ENCODE results near the gene TNNC1. TPM values are rescaled to one million over a fixed set of nuclear protein-coding genes. Genes with fewer than 3 reads are reported as not detected.

Gene TNNC1
- total and polyA plus RNA-seq, 10 of the 15 experiments (the other 5 are each of a cell fraction or from before 2014, with no cell fraction given), result 0.13 to 1.3 (median 0.53) TPM; not detected in 2

DNA sequence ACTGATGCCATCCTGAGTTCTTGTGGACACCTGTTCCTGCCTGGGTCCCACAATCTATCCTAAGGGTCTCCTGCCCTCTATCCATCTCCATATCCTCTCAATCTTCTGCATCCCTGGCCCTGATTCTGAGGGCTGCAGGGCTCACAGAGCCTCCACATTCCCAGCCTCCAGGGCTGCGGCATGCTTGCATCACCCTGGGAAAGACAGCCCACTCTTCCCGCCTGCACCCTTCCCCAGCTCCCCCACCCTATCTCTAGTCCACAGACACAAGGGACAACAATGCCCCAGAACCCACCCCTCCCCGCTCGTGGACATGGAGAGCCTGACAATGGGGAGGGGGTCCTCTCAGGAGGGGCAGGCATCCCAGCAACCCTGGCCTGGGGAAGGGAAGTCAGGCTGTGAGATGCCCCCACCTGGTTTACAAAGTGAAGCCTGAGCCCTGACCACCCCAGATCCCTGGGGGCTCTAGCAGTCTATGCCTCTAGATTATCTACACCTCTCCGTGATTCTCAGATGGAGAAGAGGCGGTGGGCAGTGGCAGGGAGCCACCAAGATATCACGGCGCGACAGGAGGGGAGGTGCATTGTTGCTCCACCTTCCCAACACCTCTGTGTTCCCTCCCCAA, 19.2 kb downstream of the TNNC1 start:
- no peak overlapping the region for H3K4me2 ChIP-seq (ENCODE audit: control insufficient read depth, insufficient read depth)
- no peak for ATAC-seq

More for the DNA sequence above, 19.2 kb downstream of the TNNC1 start:
- H4K20me1 ChIP-seq (ENCODE audit: control insufficient read depth, insufficient read depth), result no peaks in the 10 kb centered on the region
- RAD21 ChIA-PET (ENCODE audit: unreplicated experiment), result no interaction called here
- TF ChIP-seq MXI1 (IDR thresholded peaks at IDR 0.05; ENCODE audit: low read depth, low read length) (no peak), SMC3 (IDR thresholded peaks at IDR 0.05; ENCODE audit: borderline replicate concordance, low read length) (no peak), SREBF1 (IDR thresholded peaks at IDR 0.05; ENCODE audit: low read length) (no peak), EGR1 (IDR thresholded peaks at IDR 0.05; ENCODE audit: borderline replicate concordance in 1 of 2, low read depth in 2 of 2, low read length in 2 of 2) (no peak)
- TF ChIP-seq, protein P1, sequence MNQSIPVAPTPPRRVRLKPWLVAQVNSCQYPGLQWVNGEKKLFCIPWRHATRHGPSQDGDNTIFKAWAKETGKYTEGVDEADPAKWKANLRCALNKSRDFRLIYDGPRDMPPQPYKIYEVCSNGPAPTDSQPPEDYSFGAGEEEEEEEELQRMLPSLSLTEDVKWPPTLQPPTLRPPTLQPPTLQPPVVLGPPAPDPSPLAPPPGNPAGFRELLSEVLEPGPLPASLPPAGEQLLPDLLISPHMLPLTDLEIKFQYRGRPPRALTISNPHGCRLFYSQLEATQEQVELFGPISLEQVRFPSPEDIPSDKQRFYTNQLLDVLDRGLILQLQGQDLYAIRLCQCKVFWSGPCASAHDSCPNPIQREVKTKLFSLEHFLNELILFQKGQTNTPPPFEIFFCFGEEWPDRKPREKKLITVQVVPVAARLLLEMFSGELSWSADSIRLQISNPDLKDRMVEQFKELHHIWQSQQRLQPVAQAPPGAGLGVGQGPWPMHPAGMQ (IDR thresholded peaks at IDR 0.05; ENCODE audit: borderline replicate concordance), result no peak
- TF ChIP-seq, protein P2, sequence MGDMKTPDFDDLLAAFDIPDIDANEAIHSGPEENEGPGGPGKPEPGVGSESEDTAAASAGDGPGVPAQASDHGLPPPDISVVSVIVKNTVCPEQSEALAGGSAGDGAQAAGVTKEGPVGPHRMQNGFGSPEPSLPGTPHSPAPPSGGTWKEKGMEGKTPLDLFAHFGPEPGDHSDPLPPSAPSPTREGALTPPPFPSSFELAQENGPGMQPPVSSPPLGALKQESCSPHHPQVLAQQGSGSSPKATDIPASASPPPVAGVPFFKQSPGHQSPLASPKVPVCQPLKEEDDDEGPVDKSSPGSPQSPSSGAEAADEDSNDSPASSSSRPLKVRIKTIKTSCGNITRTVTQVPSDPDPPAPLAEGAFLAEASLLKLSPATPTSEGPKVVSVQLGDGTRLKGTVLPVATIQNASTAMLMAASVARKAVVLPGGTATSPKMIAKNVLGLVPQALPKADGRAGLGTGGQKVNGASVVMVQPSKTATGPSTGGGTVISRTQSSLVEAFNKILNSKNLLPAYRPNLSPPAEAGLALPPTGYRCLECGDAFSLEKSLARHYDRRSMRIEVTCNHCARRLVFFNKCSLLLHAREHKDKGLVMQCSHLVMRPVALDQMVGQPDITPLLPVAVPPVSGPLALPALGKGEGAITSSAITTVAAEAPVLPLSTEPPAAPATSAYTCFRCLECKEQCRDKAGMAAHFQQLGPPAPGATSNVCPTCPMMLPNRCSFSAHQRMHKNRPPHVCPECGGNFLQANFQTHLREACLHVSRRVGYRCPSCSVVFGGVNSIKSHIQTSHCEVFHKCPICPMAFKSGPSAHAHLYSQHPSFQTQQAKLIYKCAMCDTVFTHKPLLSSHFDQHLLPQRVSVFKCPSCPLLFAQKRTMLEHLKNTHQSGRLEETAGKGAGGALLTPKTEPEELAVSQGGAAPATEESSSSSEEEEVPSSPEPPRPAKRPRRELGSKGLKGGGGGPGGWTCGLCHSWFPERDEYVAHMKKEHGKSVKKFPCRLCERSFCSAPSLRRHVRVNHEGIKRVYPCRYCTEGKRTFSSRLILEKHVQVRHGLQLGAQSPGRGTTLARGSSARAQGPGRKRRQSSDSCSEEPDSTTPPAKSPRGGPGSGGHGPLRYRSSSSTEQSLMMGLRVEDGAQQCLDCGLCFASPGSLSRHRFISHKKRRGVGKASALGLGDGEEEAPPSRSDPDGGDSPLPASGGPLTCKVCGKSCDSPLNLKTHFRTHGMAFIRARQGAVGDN (IDR thresholded peaks at IDR 0.05), result no peak
- TF ChIP-seq, protein P3, sequence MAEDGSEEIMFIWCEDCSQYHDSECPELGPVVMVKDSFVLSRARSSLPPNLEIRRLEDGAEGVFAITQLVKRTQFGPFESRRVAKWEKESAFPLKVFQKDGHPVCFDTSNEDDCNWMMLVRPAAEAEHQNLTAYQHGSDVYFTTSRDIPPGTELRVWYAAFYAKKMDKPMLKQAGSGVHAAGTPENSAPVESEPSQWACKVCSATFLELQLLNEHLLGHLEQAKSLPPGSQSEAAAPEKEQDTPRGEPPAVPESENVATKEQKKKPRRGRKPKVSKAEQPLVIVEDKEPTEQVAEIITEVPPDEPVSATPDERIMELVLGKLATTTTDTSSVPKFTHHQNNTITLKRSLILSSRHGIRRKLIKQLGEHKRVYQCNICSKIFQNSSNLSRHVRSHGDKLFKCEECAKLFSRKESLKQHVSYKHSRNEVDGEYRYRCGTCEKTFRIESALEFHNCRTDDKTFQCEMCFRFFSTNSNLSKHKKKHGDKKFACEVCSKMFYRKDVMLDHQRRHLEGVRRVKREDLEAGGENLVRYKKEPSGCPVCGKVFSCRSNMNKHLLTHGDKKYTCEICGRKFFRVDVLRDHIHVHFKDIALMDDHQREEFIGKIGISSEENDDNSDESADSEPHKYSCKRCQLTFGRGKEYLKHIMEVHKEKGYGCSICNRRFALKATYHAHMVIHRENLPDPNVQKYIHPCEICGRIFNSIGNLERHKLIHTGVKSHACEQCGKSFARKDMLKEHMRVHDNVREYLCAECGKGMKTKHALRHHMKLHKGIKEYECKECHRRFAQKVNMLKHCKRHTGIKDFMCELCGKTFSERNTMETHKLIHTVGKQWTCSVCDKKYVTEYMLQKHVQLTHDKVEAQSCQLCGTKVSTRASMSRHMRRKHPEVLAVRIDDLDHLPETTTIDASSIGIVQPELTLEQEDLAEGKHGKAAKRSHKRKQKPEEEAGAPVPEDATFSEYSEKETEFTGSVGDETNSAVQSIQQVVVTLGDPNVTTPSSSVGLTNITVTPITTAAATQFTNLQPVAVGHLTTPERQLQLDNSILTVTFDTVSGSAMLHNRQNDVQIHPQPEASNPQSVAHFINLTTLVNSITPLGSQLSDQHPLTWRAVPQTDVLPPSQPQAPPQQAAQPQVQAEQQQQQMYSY (CRISPR knock-in tag; IDR thresholded peaks at IDR 0.05), result no peak
- no peak overlapping the region for H3K27ac ChIP-seq (ENCODE audit: control insufficient read depth, insufficient read depth)
- H3K9me3 ChIP-seq (replicated peaks; ENCODE audit: control insufficient read depth, insufficient read depth, low read length), result no peaks in the 10 kb centered on the region
- BruUV-seq (replicated peaks), result no TSS peak
- SMC1A ChIA-PET (ENCODE audit: uncharacterized antibody, unreplicated experiment), result interaction anchor here (0.7 to 1.2 kb wide), 2 partner anchors 11 to 13 kb away, joined by 3 read pairs; no protein-coding TSS in a partner anchor
- FAIRE-seq (no peak), DNase-seq (ENCODE audit: low read depth, low spot score) (no peak)
- no peaks in the 10 kb centered on the region for H3K36me3 ChIP-seq (ENCODE audit: control insufficient read depth in 2 of 2, insufficient read depth in 2 of 2, low read length in 1 of 2)
- in situ Hi-C loops (cut with MboI) (no loop called here), intact Hi-C loops (cut with micrococcal nuclease; ENCODE audit: unreplicated experiment) (no loop called here)
- H3K4me1 ChIP-seq (ENCODE audit: control insufficient read depth, insufficient read depth, low read length), result no peaks in the 10 kb centered on the region
- POLR2A ChIA-PET, result no interaction called here
- H3K9ac ChIP-seq (ENCODE audit: control insufficient read depth, insufficient read depth, low read length), result no peak overlapping the region
- no peak overlapping the region for H2AFZ ChIP-seq (ENCODE audit: control insufficient read depth, low read depth, low read length)
- no peaks in the 10 kb centered on the region for H3K27me3 ChIP-seq (replicated peaks in 1 of 2; ENCODE audit: control insufficient read depth in 2 of 2, insufficient read depth in 2 of 2, low read length in 1 of 2)
- WGBS (ENCODE audit: insufficient coverage, insufficient replicate concordance, low lambda C conversion rate, missing lambda C conversion rate), result 48% methylated on average over 7 of the region's 9 CpGs
- no peaks in the 10 kb centered on the region for H3K79me2 ChIP-seq (ENCODE audit: control insufficient read depth, insufficient read depth, low read length)
- CTCF ChIA-PET, result interaction anchor here (1.1 to 4.2 kb wide), 3 partner anchors 12 to 994 kb away, joined by 3 to 35 read pairs (median 5); partner anchors contain the start of gene SEMA3G
- no peak overlapping the region for H3K4me3 ChIP-seq
